Caco-2 (cell line): ENCODE results near the gene MBD5. TPM values are rescaled to one million over a fixed set of nuclear protein-coding genes. Genes with fewer than 3 reads are reported as not detected.

Experiments used
- BruUV-seq: library from RNA; stranded (reverse); fragments of 400-500 nt; replicated peaks from 2 replicates; lab custom pipeline; 2021; lab: Mats Ljungman, UMichigan
- CTCF ChIA-PET: fragments of 300-600 bp; sonication (Branson Sonifier 250); formaldehyde crosslinking; loops from one replicate; lab custom pipeline; 2022; ENCODE audit warnings: antibody characterized with exemption; lab: Charles Lee
- POLR2A ChIA-PET: fragments of 300-600 bp; sonication (Branson Sonifier 250); formaldehyde crosslinking; loops from one replicate; lab custom pipeline; 2022; ENCODE audit warnings: antibody characterized with exemption; lab: Charles Lee
- DNase-seq, 2 experiments: peaks; one replicate each; pipeline versions ENCODE4 v3.0.0 to v3.0.0-alpha.2; 2020 to 2022
- H3K27me3 ChIP-seq: replicated peaks from 2 replicates; pipeline ENCODE4 v1.6.0; 2011; ENCODE audit warnings: low read length; ENCODE audit not compliant: control insufficient read depth, insufficient read depth
- H3K36me3 ChIP-seq: 2 replicates; pipeline ENCODE4 v1.5.1; 2011; ENCODE audit warnings: low read length; ENCODE audit not compliant: control insufficient read depth, insufficient read depth
- H3K4me1 ChIP-seq: fragments of 250-450 bp; sonication (Bioruptor Pico); 2 replicates; pipeline ENCODE4 v1.5.1; 2020; ENCODE audit warnings: mild to moderate bottlenecking
- H3K4me3 ChIP-seq: 2 replicates; pipeline ENCODE4 v1.5.1; 2011; ENCODE audit warnings: low read depth, mild to moderate bottlenecking, control low read depth, low read length
- H3K9me3 ChIP-seq: fragments of 250-450 bp; sonication (Bioruptor Pico); 2 replicates; pipeline ENCODE4 v1.5.1; 2020; ENCODE audit warnings: mild to moderate bottlenecking, moderate library complexity
- H3K27ac Mint-ChIP-seq: one replicate; pipeline ENCODE4 v1.8.0; 2022; ENCODE audit warnings: mixed read lengths; ENCODE audit not compliant: unreplicated experiment
- H3K27me3 Mint-ChIP-seq: one replicate; pipeline ENCODE4 v1.8.0; 2022; ENCODE audit warnings: mixed read lengths; ENCODE audit not compliant: insufficient read depth, unreplicated experiment
- H3K36me3 Mint-ChIP-seq: one replicate; pipeline ENCODE4 v1.8.0; 2022; ENCODE audit warnings: mild to moderate bottlenecking, mixed read lengths; ENCODE audit not compliant: insufficient read depth, unreplicated experiment
- H3K4me1 Mint-ChIP-seq: one replicate; pipeline ENCODE4 v1.8.0; 2022; ENCODE audit warnings: low read depth, mixed read lengths; ENCODE audit not compliant: unreplicated experiment
- H3K4me3 Mint-ChIP-seq: one replicate; pipeline ENCODE4 v1.8.0; 2022; ENCODE audit warnings: mild to moderate bottlenecking, moderate library complexity, mixed read lengths; ENCODE audit not compliant: unreplicated experiment
- H3K9me3 Mint-ChIP-seq: one replicate; pipeline ENCODE4 v1.8.0; 2022; ENCODE audit warnings: mixed read lengths; ENCODE audit not compliant: unreplicated experiment
- CTCF ChIP-seq, 2 experiments: fragments of 200-600 bp in 1 of 2; IDR thresholded peaks; 1 replicate in 1 of 2; 2 replicates in 1 of 2; pipeline versions ENCODE4 v1.5.1 to v1.8.0; 2011 to 2022; ENCODE audit warnings: antibody characterized with exemption in 1 of 2, control low read depth in 1 of 2, inconsistent platforms in 1 of 2, low read depth in 1 of 2, low read length in 1 of 2, mild to moderate bottlenecking in 1 of 2, moderate library complexity in 1 of 2; ENCODE audit not compliant: insufficient read depth in 1 of 2, severe bottlenecking in 1 of 2, unreplicated experiment in 1 of 2
- intact Hi-C: fragments of 100-400 bp; cut with micrococcal nuclease; formaldehyde crosslinking; loops from one replicate; pipeline ENCODE4 v1.10.0; 2022; ENCODE audit not compliant: unreplicated experiment
- total RNA-seq: library from RNA; stranded (reverse); gene quantifications from 2 replicates; pipeline ENCODE4 v1.2.3, GENCODE V29; 2022

Gene MBD5
- total RNA-seq, 1 experiment from 2014 or later = 23.7 TPM

GRCh38 chr2:148455791-148456190 lies 434.9 kb downstream of the MBD5 start:
- Histone ChIP-seq H3K9me3 (no peaks in the 10 kb centered on the region), H3K36me3 (no peaks in the 10 kb centered on the region), H3K4me1 (no peaks in the 10 kb centered on the region), H3K27me3 (no peaks in the 10 kb centered on the region), H3K4me3 (no peak overlapping the region)
- CTCF ChIA-PET = no interaction called here
- Mint-ChIP-seq H3K4me3 (no peak overlapping the region), H3K36me3 (no peaks in the 10 kb centered on the region), H3K4me1 (peaks cover 7% of the 10 kb centered on the region), H3K9me3 (no peaks in the 10 kb centered on the region), H3K27me3 (no peaks in the 10 kb centered on the region), H3K27ac (no peak overlapping the region)
- intact Hi-C loops = no loop called here
- BruUV-seq = no TSS peak
- TF ChIP-seq CTCF (IDR thresholded peaks at IDR 0.05; ENCODE audit: insufficient read depth in 1 of 2, low read depth in 1 of 2, low read length in 1 of 2, severe bottlenecking in 1 of 2, unreplicated experiment in 1 of 2) = no peak
- no peak for DNase-seq
- POLR2A ChIA-PET = no interaction called here

- no peaks in the 10 kb centered on the region for H3K27me3 ChIP-seq
- intact Hi-C loops = no loop called here
- H3K27ac Mint-ChIP-seq = no peak overlapping the region
- DNase-seq = no peak
- H3K4me1 ChIP-seq = no peaks in the 10 kb centered on the region
- H3K9me3 Mint-ChIP-seq = no peaks in the 10 kb centered on the region
- no peaks in the 10 kb centered on the region for H3K36me3 Mint-ChIP-seq
- no peaks in the 10 kb centered on the region for H3K36me3 ChIP-seq
- no TSS peak for BruUV-seq
- ChIA-PET POLR2A (no interaction called here), CTCF (no interaction called here)
- H3K9me3 ChIP-seq = no peaks in the 10 kb centered on the region
- no peaks in the 10 kb centered on the region for H3K4me1 Mint-ChIP-seq
- H3K4me3 Mint-ChIP-seq = no peak overlapping the region
- no peak overlapping the region for H3K4me3 ChIP-seq
- TF ChIP-seq CTCF (IDR thresholded peaks at IDR 0.05; ENCODE audit: insufficient read depth in 1 of 2, low read depth in 1 of 2, low read length in 1 of 2, severe bottlenecking in 1 of 2, unreplicated experiment in 1 of 2) = no peak
- no peaks in the 10 kb centered on the region for H3K27me3 Mint-ChIP-seq
Measured at GRCh38 chr2:148458171-148458570, 437.3 kb downstream of the MBD5 start.

- intact Hi-C loops = no loop called here
- Histone ChIP-seq H3K36me3 (no peaks in the 10 kb centered on the region), H3K9me3 (no peaks in the 10 kb centered on the region), H3K27me3 (no peaks in the 10 kb centered on the region), H3K4me1 (no peaks in the 10 kb centered on the region), H3K4me3 (no peak overlapping the region)
- no peak for DNase-seq
- H3K4me3 Mint-ChIP-seq = no peak overlapping the region
- no peak overlapping the region for H3K27ac Mint-ChIP-seq
- no peaks in the 10 kb centered on the region for H3K27me3 Mint-ChIP-seq
- no peaks in the 10 kb centered on the region for H3K4me1 Mint-ChIP-seq
- ChIA-PET CTCF (no interaction called here), POLR2A (no interaction called here)
- no peaks in the 10 kb centered on the region for H3K9me3 Mint-ChIP-seq
- H3K36me3 Mint-ChIP-seq = no peaks in the 10 kb centered on the region
- BruUV-seq = no TSS peak
- TF ChIP-seq CTCF (IDR thresholded peaks at IDR 0.05; ENCODE audit: insufficient read depth in 1 of 2, low read depth in 1 of 2, low read length in 1 of 2, severe bottlenecking in 1 of 2, unreplicated experiment in 1 of 2) = no peak
Measured at GRCh38 chr2:148459377-148459778, 438.5 kb downstream of the MBD5 start.
